ENCODE data around the gene DOCK10.

GRCh38 chr2:224930990-224931389 is 111.3 kb downstream of the DOCK10 start:
- TF ChIP-seq, protein P1, sequence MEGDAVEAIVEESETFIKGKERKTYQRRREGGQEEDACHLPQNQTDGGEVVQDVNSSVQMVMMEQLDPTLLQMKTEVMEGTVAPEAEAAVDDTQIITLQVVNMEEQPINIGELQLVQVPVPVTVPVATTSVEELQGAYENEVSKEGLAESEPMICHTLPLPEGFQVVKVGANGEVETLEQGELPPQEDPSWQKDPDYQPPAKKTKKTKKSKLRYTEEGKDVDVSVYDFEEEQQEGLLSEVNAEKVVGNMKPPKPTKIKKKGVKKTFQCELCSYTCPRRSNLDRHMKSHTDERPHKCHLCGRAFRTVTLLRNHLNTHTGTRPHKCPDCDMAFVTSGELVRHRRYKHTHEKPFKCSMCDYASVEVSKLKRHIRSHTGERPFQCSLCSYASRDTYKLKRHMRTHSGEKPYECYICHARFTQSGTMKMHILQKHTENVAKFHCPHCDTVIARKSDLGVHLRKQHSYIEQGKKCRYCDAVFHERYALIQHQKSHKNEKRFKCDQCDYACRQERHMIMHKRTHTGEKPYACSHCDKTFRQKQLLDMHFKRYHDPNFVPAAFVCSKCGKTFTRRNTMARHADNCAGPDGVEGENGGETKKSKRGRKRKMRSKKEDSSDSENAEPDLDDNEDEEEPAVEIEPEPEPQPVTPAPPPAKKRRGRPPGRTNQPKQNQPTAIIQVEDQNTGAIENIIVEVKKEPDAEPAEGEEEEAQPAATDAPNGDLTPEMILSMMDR (IDR thresholded peaks at IDR 0.05) = no peak
- TF ChIP-seq USF1 (CRISPR knock-in tag; IDR thresholded peaks at IDR 0.05) (no peak), RELA (CRISPR knock-in tag; IDR thresholded peaks at IDR 0.05; ENCODE audit: borderline replicate concordance) (no peak), NFE2L1 (CRISPR knock-in tag; IDR thresholded peaks at IDR 0.05) (no peak)
